MG63 (cell line): Measurements from ENCODE around the gene CAP1. TPM values are rescaled to one million over a fixed set of nuclear protein-coding genes. Genes with fewer than 3 reads are reported as not detected.

Experiments
- DNase-seq: peaks from one replicate; pipeline ENCODE4 v3.0.0-alpha.2; 2020
- H3K27me3 ChIP-seq: fragments of 250-450 bp; sonication (Bioruptor Pico); 2 replicates; pipeline ENCODE4 v1.5.1; 2020; ENCODE audit warnings: mild to moderate bottlenecking, moderate library complexity
- H3K36me3 ChIP-seq: fragments of 250-450 bp; sonication (Bioruptor Pico); 2 replicates; pipeline ENCODE4 v1.5.1; 2020; ENCODE audit warnings: mild to moderate bottlenecking, moderate library complexity
- H3K4me3 ChIP-seq: fragments of 250-450 bp; sonication (Bioruptor Pico); 2 replicates; pipeline ENCODE4 v1.5.1; 2020; ENCODE audit warnings: mild to moderate bottlenecking, moderate library complexity
- H3K9me3 ChIP-seq: fragments of 250-450 bp; sonication (Bioruptor Pico); 2 replicates; pipeline ENCODE4 v1.5.1; 2020; ENCODE audit warnings: mild to moderate bottlenecking, moderate library complexity
- total RNA-seq: library from RNA; depleted of rRNA; stranded (reverse); fragments of >200 nt; shearing (Covaris generic); gene quantifications from 2 replicates; pipeline ENCODE4 v1.2.3, GENCODE V29; 2014; ENCODE audit warnings: low replicate concordance

CAP1 gene
- total RNA-seq, 1 experiment from 2014 or later: 175 TPM

- H3K9me3 ChIP-seq: no peaks in the 10 kb centered on the region
- H3K36me3 ChIP-seq: peaks cover 56% of the 10 kb centered on the region
- H3K27me3 ChIP-seq: no peaks in the 10 kb centered on the region
- no peak for DNase-seq
- H3K4me3 ChIP-seq: no peak overlapping the region
Observed at GRCh38 chr1:40047276-40047675, 6.7 kb downstream of the CAP1 start.

DNA sequence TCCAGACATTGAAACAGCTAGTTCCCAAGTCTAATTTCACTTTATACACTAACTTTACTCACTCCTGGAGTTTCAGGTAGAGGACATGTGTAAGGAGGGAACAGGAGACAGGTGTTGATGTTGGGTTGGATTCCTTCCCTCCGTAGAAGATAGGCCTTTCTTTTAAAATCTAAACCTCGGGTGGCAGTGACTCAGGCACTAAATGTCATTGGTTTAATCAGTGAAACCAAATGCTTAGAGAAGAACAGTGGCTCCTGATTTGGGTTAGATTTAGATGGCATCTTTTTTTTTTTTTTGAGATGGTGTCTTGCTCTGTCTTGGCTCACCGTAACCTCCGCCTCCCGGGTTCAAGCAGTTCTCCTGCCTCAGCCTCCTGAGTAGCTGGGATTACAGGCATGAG, 7.2 kb downstream of the CAP1 start:
- Histone ChIP-seq H3K27me3 (no peaks in the 10 kb centered on the region), H3K36me3 (peaks cover 53% of the 10 kb centered on the region)
- no peak for DNase-seq

DNA sequence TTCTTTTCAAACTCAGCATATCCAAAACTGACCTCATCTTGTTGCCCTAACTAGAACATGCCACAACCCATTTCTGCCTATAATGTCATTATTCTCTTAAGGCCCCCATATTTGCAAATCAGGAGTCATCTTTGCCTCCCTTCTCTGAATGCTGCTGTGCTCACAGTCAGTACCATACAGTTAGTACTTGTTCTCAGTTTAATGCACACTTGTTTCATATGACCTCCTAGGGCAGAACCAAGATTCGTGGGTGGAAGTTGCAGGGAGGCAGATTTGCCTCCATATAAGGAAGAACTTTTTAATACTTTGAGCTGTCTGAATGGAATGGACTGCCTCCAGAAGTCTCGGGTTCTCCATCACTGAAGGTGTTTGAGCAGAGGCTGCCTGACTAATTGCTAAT, 9.2 kb downstream of the CAP1 start:
- no peak for DNase-seq
- Histone ChIP-seq H3K36me3 (peaks cover 48% of the 10 kb centered on the region), H3K27me3 (no peaks in the 10 kb centered on the region), H3K4me3 (no peak overlapping the region), H3K9me3 (no peaks in the 10 kb centered on the region)

More for the DNA sequence above, 7.2 kb downstream of the CAP1 start:
- Histone ChIP-seq H3K9me3 (no peaks in the 10 kb centered on the region), H3K4me3 (no peak overlapping the region)

- DNase-seq: no peak
- peaks cover 51% of the 10 kb centered on the region for H3K36me3 ChIP-seq
Observed at GRCh38 chr1:40050863-40051262, 10.3 kb downstream of the CAP1 start.

DNA sequence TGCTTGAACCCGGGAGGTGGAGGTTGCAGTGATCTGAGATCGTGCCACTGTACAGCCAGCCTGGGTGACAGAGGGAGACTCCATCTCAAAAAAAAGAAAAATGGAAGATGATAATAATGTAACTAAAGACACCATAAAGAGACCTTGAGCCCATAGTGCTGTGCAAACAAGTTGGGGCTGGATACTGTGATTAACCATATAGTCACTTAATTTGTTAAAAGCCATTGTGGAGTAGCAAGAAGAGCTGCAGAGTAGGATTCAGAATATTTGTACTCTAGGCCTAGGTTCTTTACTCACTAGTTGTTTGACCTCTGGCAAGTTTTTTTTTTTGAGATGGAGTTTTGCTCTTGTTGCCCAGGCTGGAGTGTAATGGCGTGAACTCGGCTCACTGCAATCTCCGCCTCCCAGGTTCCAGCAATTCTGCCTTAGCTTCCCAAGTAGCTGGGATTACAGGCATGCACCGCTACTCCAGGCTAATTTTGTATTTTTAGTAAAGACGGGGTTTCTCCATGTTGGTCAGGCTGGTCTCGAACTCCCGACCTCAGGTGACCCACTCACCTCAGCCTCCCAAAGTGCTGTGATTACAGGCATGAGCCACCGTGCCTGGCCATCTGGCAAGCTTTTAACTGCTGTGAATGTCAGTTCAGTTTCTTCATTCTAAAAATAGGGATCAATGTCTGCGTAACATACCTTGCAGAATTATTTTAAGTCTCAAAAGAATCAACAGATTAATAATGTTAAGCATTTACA, 12.8 kb downstream of the CAP1 start:
- H3K36me3 ChIP-seq: peaks cover 45% of the 10 kb centered on the region
- no peak overlapping the region for H3K4me3 ChIP-seq
- no peaks in the 10 kb centered on the region for H3K9me3 ChIP-seq
- no peaks in the 10 kb centered on the region for H3K27me3 ChIP-seq
- no peak for DNase-seq

More at GRCh38 chr1:40050863-40051262, 10.3 kb downstream of the CAP1 start:
- H3K4me3 ChIP-seq: no peak overlapping the region
- H3K27me3 ChIP-seq: no peaks in the 10 kb centered on the region
- H3K9me3 ChIP-seq: no peaks in the 10 kb centered on the region

- DNase-seq: no peak
- Histone ChIP-seq H3K4me3 (no peak overlapping the region), H3K36me3 (peaks cover 56% of the 10 kb centered on the region), H3K27me3 (no peaks in the 10 kb centered on the region), H3K9me3 (no peaks in the 10 kb centered on the region)
Observed at GRCh38 chr1:40056519-40057309, 16.2 kb downstream of the CAP1 start.

- Histone ChIP-seq H3K27me3 (no peaks in the 10 kb centered on the region), H3K36me3 (peaks cover 59% of the 10 kb centered on the region), H3K9me3 (no peaks in the 10 kb centered on the region), H3K4me3 (no peak overlapping the region)
- no peak for DNase-seq
Observed at GRCh38 chr1:40057310-40058030, 16.9 kb downstream of the CAP1 start.

- no peaks in the 10 kb centered on the region for H3K27me3 ChIP-seq
- no peaks in the 10 kb centered on the region for H3K9me3 ChIP-seq
- DNase-seq: no peak
- no peak overlapping the region for H3K4me3 ChIP-seq
- peaks cover 63% of the 10 kb centered on the region for H3K36me3 ChIP-seq
Observed at GRCh38 chr1:40058097-40058452, 17.5 kb downstream of the CAP1 start.

GRCh38 chr1:40058453-40059337, 18.2 kb downstream of the CAP1 start:
- Histone ChIP-seq H3K9me3 (no peaks in the 10 kb centered on the region), H3K36me3 (peaks cover 65% of the 10 kb centered on the region), H3K27me3 (no peaks in the 10 kb centered on the region), H3K4me3 (no peak overlapping the region)
- no peak for DNase-seq

DNA sequence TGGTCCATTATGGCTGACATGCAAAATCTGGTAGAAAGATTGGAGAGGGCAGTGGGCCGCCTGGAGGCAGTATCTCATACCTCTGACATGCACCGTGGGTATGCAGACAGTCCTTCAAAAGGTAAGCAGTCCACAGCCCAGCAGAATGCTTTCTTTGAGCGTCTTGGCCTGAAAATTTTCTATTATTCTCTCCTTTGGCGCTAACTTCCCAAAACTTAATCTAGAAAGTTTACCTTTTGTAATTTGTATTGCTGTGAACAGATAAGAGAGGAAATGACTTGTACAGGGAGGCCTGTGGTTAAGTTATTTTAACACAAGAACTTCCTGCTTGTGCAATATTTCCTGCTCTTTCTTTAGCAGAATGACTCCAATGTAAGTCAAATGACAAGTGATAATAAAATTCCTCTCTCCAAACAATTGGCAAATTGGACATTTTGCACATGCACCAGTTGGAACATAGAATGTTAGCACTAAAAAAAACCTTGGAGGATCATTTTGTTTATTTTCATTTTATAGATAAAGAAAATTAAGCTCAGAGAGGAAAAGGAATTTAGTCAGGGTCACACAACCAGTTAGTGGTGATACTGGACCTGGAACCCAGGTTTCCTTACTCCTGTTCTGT, 18.9 kb downstream of the CAP1 start:
- peaks cover 71% of the 10 kb centered on the region for H3K36me3 ChIP-seq
- no peak for DNase-seq
- no peaks in the 10 kb centered on the region for H3K27me3 ChIP-seq
- H3K4me3 ChIP-seq: no peak overlapping the region
- no peaks in the 10 kb centered on the region for H3K9me3 ChIP-seq

- DNase-seq: no peak
Observed at GRCh38 chr1:40059960-40060750, 19.6 kb downstream of the CAP1 start.

DNA sequence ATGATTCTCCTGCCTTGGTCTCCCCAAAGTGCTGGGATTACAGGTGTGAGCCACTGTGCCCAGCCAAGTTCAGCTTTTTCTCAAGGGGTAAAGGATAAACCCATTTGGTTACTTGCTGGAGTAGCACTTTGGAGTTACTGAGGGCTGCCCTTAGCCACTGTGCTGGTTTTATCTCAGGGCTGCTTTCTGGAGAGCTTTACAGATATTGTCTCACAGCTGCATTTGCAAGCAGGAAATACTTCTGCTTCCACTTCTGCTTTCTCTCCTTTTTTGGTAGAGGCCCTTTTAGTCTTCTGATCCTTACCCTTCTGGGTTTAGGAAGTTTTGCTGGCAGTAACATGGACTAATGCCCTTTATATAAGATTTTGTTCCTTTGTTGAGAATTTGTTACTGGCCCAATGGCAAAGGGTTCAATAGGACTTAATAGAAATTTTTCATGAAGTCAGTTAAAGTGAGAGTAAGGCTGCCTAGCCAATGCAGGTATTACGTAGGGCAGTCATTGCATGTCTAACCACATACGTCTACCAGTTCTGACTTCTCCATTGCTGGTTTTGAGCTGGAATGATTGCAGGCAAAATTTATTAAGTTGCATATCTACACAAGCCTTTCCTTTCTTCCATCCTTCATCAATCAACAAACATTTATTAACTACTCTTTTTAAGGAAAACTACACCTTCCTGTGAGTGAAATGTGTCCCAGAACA, 24.4 kb downstream of the CAP1 start:
- no peaks in the 10 kb centered on the region for H3K27me3 ChIP-seq
- no peaks in the 10 kb centered on the region for H3K9me3 ChIP-seq
- H3K4me3 ChIP-seq: no peak overlapping the region
- no peak for DNase-seq
- peaks cover 93% of the 10 kb centered on the region for H3K36me3 ChIP-seq

More at GRCh38 chr1:40059960-40060750, 19.6 kb downstream of the CAP1 start:
- Histone ChIP-seq H3K27me3 (no peaks in the 10 kb centered on the region), H3K36me3 (peaks cover 71% of the 10 kb centered on the region), H3K9me3 (no peaks in the 10 kb centered on the region), H3K4me3 (no peak overlapping the region)

GRCh38 chr1:40067023-40067422, 26.5 kb downstream of the CAP1 start:
- no peak overlapping the region for H3K4me3 ChIP-seq
- H3K36me3 ChIP-seq: peaks cover 92% of the 10 kb centered on the region
- H3K27me3 ChIP-seq: no peaks in the 10 kb centered on the region
- no peak for DNase-seq
- no peaks in the 10 kb centered on the region for H3K9me3 ChIP-seq

DNA sequence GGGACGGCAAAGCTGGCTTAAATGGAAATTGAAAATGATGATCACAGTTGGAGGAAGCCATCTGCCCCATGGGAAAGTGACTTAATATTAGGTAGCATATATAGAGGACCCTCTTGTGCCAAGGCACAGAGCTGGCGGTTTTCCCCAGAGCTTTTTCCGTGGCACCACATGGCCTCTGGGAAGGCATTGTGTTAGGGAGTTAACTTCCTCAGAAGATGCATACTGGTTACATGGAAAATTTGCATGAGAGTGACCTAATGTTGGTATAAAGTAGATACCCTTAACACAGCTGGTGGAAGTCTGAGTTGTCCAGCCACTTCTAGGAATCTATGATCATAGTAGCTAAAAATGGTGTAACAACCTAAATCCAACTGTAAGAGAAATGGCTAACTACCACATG, 27.3 kb downstream of the CAP1 start:
- peaks cover 91% of the 10 kb centered on the region for H3K36me3 ChIP-seq
- no peaks in the 10 kb centered on the region for H3K27me3 ChIP-seq
- no peak for DNase-seq
- H3K9me3 ChIP-seq: no peaks in the 10 kb centered on the region
- H3K4me3 ChIP-seq: no peak overlapping the region

DNA sequence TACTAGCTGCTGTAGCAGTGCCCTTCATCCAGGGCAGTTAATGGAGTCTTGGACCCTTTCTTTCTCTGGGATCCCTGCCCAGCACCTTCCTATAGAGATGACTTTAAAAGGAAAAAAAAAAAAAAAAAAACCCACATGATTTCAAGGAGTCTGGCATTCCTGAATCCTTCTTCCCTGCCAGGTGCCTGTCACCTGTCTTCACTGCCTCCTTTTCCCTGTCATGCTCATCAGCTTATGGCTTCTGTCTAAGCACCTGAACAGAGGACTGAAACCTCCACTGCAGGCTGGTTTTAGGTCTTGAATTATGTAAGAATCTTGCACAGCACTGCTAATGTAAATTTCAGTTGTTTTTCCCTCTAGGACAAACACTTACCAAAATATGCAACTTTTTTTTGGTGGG, 31.6 kb downstream of the CAP1 start:
- Histone ChIP-seq H3K27me3 (no peaks in the 10 kb centered on the region), H3K36me3 (peaks cover 71% of the 10 kb centered on the region)

More for the DNA sequence above, 31.6 kb downstream of the CAP1 start:
- Histone ChIP-seq H3K9me3 (no peaks in the 10 kb centered on the region), H3K4me3 (no peak overlapping the region)
- no peak for DNase-seq
